Hepatocyte (in vitro differentiated cells): ENCODE measurements around the gene FAM210A. TPM values are rescaled to one million over a fixed set of nuclear protein-coding genes. Genes with fewer than 3 reads are reported as not detected.

Experiments
- DNase-seq: peaks from one replicate; pipeline ENCODE4 v3.0.0-alpha.2; 2016; ENCODE audit warnings: low spot score
- H2AFZ ChIP-seq: fragments of 200-600 bp; sonication (generic); 2 replicates; pipeline ENCODE4 v1.6.0; 2016; ENCODE audit warnings: antibody characterized with exemption, mild to moderate bottlenecking
- H3K27ac ChIP-seq: fragments of 200-600 bp; sonication (generic); 2 replicates; pipeline ENCODE4 v1.5.1; 2016; ENCODE audit warnings: mild to moderate bottlenecking
- H3K27me3 ChIP-seq: fragments of 200-600 bp; sonication (generic); 2 replicates; pipeline ENCODE4 v1.6.1; 2016
- H3K36me3 ChIP-seq: fragments of 200-600 bp; sonication (generic); replicated peaks from 2 replicates; pipeline ENCODE4 v1.5.1; 2016; ENCODE audit warnings: low read depth; ENCODE audit not compliant: insufficient read depth
- H3K4me1 ChIP-seq: fragments of 200-600 bp; sonication (generic); 2 replicates; pipeline ENCODE4 v1.5.1; 2016; ENCODE audit warnings: mild to moderate bottlenecking, moderate library complexity; ENCODE audit not compliant: insufficient read depth
- H3K4me2 ChIP-seq: fragments of 200-600 bp; sonication (generic); 2 replicates; pipeline ENCODE4 v1.6.0; 2016
- H3K4me3 ChIP-seq: fragments of 200-600 bp; sonication (generic); 2 replicates; pipeline ENCODE4 v1.5.1; 2016; ENCODE audit warnings: mild to moderate bottlenecking
- H3K79me2 ChIP-seq: fragments of 200-600 bp; sonication (generic); 2 replicates; pipeline ENCODE4 v1.6.0; 2017; ENCODE audit warnings: mild to moderate bottlenecking
- H3K9me2 ChIP-seq: fragments of 200-600 bp; sonication (generic); replicated peaks from 2 replicates; pipeline ENCODE4 v1.6.0; 2017; ENCODE audit warnings: mild to moderate bottlenecking; ENCODE audit not compliant: insufficient read depth
- H3K9me3 ChIP-seq: fragments of 200-600 bp; sonication (generic); 2 replicates; pipeline ENCODE4 v1.5.1; 2016; ENCODE audit warnings: low read depth, mild to moderate bottlenecking
- H4K20me1 ChIP-seq: fragments of 200-600 bp; sonication (generic); 2 replicates; pipeline ENCODE4 v1.6.0; 2016; ENCODE audit warnings: mild to moderate bottlenecking; ENCODE audit not compliant: insufficient read depth, poor library complexity, severe bottlenecking
- EZH2 ChIP-seq: fragments of 200-600 bp; sonication (generic); IDR thresholded peaks from 2 replicates; pipeline ENCODE4 v1.6.1; 2016; ENCODE audit warnings: antibody characterized with exemption, mild to moderate bottlenecking, borderline replicate concordance
- EZH2phosphoT487 ChIP-seq: fragments of 200-600 bp; sonication (generic); IDR thresholded peaks from one replicate; pipeline ENCODE4 v1.6.1; 2018; ENCODE audit warnings: antibody characterized with exemption, mild to moderate bottlenecking, low read depth, moderate library complexity; ENCODE audit not compliant: unreplicated experiment, severe bottlenecking
- WGBS: methylation state at CpG from one replicate; pipeline ENCODE4 v1.1.6; 2016; ENCODE audit warnings: low lambda C conversion rate; ENCODE audit errors: missing lambda C conversion rate; 5-methylcytosine and 5-hydroxymethylcytosine counted together
- polyA plus RNA-seq: library from polyadenylated mRNA; unstranded; fragments of >200 nt; fragmentation: Nextera tagmentation; extraction: Ambion mirVana; gene quantifications from 2 replicates; pipeline ENCODE4 v1.2.1, GENCODE V29; 2016
- total RNA-seq: library from RNA; depleted of rRNA; stranded (reverse); fragments of >200 nt; gene quantifications from 2 replicates; pipeline ENCODE4 v1.2.3, GENCODE V29; 2014
- TF ChIP-seq, protein P1 (sequence below): fragments of 200-600 bp; sonication (generic); IDR thresholded peaks from 2 replicates; pipeline ENCODE4 v1.5.1; 2016; ENCODE audit warnings: antibody characterized with exemption, mild to moderate bottlenecking; ENCODE audit not compliant: poor library complexity

FAM210A gene
- total and polyA plus RNA-seq, 2 experiments from 2014 or later, result 13.9 to 20.6 TPM

- TF ChIP-seq EZH2phosphoT487 (no peak), EZH2 (no peak)
- TF ChIP-seq, protein P1, sequence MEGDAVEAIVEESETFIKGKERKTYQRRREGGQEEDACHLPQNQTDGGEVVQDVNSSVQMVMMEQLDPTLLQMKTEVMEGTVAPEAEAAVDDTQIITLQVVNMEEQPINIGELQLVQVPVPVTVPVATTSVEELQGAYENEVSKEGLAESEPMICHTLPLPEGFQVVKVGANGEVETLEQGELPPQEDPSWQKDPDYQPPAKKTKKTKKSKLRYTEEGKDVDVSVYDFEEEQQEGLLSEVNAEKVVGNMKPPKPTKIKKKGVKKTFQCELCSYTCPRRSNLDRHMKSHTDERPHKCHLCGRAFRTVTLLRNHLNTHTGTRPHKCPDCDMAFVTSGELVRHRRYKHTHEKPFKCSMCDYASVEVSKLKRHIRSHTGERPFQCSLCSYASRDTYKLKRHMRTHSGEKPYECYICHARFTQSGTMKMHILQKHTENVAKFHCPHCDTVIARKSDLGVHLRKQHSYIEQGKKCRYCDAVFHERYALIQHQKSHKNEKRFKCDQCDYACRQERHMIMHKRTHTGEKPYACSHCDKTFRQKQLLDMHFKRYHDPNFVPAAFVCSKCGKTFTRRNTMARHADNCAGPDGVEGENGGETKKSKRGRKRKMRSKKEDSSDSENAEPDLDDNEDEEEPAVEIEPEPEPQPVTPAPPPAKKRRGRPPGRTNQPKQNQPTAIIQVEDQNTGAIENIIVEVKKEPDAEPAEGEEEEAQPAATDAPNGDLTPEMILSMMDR, result no peak
- Histone ChIP-seq H3K27me3 (no peaks in the 10 kb centered on the region), H3K36me3 (no peaks in the 10 kb centered on the region), H3K9me2 (no peaks in the 10 kb centered on the region), H3K79me2 (no peaks in the 10 kb centered on the region), H3K4me3 (no peak overlapping the region), H3K9me3 (no peaks in the 10 kb centered on the region), H3K4me2 (no peak overlapping the region), H3K27ac (no peak overlapping the region), H4K20me1 (no peaks in the 10 kb centered on the region), H3K4me1 (no peaks in the 10 kb centered on the region), H2AFZ (no peak overlapping the region)
- WGBS, result 92% methylated on average over 3 of the region's 3 CpGs
- DNase-seq, result no peak
These were observed 20.3 kb upstream of the FAM210A start for GRCh38 chr18:13746633-13747032.

DNA sequence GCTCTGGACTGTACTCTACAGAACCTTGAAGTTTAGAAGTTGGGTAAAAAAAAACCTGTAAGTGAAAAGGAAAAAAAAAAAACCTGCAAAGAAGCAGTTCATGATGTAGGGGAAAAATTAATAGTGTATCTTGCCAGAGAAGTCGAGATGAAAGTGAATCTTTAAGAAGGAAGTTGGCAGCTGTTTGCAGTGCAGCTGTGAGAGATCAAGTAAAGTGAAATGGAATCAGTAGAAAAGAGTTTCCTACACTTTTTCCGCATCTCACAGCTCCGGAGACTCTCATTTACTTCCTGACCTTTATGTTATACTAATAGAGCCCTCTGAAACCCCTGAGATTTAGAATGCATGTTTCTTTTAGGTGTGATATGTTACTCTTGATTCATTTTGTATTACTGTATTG is 19.3 kb upstream of the FAM210A start:
- Histone ChIP-seq H3K36me3 (no peaks in the 10 kb centered on the region), H3K27me3 (no peaks in the 10 kb centered on the region), H3K4me3 (no peak overlapping the region), H3K9me2 (no peaks in the 10 kb centered on the region), H2AFZ (no peak overlapping the region), H3K27ac (no peak overlapping the region), H3K4me1 (no peaks in the 10 kb centered on the region), H3K4me2 (no peak overlapping the region), H4K20me1 (no peaks in the 10 kb centered on the region), H3K79me2 (no peaks in the 10 kb centered on the region), H3K9me3 (no peaks in the 10 kb centered on the region)
- no peak for DNase-seq
- 94% methylated on average over 3 of the region's 3 CpGs for WGBS
- TF ChIP-seq EZH2phosphoT487 (no peak), EZH2 (no peak)
- TF ChIP-seq, protein P1, result no peak

GRCh38 chr18:13735681-13736080 is 9.3 kb upstream of the FAM210A start:
- Histone ChIP-seq H2AFZ (no peak overlapping the region), H3K9me3 (no peaks in the 10 kb centered on the region), H3K4me3 (no peak overlapping the region), H3K4me2 (no peak overlapping the region), H3K36me3 (no peaks in the 10 kb centered on the region), H3K27me3 (no peaks in the 10 kb centered on the region), H4K20me1 (peaks cover 5% of the 10 kb centered on the region), H3K4me1 (no peaks in the 10 kb centered on the region), H3K27ac (no peak overlapping the region), H3K9me2 (no peaks in the 10 kb centered on the region), H3K79me2 (peaks cover 32% of the 10 kb centered on the region)
- no peak for DNase-seq
- TF ChIP-seq EZH2phosphoT487 (no peak), EZH2 (no peak)
- TF ChIP-seq, protein P1, result no peak
- 92% methylated on average over 2 of the region's 2 CpGs for WGBS

GRCh38 chr18:13730481-13730880 is 4.1 kb upstream of the FAM210A start:
- Histone ChIP-seq H3K79me2 (peaks cover 73% of the 10 kb centered on the region), H3K9me3 (no peaks in the 10 kb centered on the region)
- TF ChIP-seq EZH2phosphoT487 (no peak), EZH2 (no peak)
- TF ChIP-seq, protein P1, result no peak

More at GRCh38 chr18:13730481-13730880, 4.1 kb upstream of the FAM210A start:
- H3K36me3 ChIP-seq, result no peaks in the 10 kb centered on the region
- WGBS, result 100% methylated on average over 1 of the region's 1 CpG
- no peak overlapping the region for H3K4me2 ChIP-seq
- H4K20me1 ChIP-seq, result peaks cover 21% of the 10 kb centered on the region
- DNase-seq, result no peak
- no peaks in the 10 kb centered on the region for H3K9me2 ChIP-seq
- H2AFZ ChIP-seq, result no peak overlapping the region
- no peaks in the 10 kb centered on the region for H3K4me1 ChIP-seq
- H3K27me3 ChIP-seq, result no peaks in the 10 kb centered on the region
- no peak overlapping the region for H3K27ac ChIP-seq
- no peak overlapping the region for H3K4me3 ChIP-seq
